PFSK-1 (cell line): ENCODE measurements around the gene FARSB.

Experiments
- FOXP2 ChIP-seq: optimal IDR thresholded peaks from 2 replicates; pipeline ENCODE3; 2011; ENCODE audit warnings: borderline replicate concordance, control low read depth, inconsistent platforms; ENCODE audit not compliant: insufficient read depth; ENCODE audit errors: extremely low read length, extremely low read depth
- POLR2AphosphoS5 ChIP-seq: IDR thresholded peaks from 2 replicates; pipeline ENCODE4 v1.6.1; 2012; ENCODE audit warnings: low read depth, mild to moderate bottlenecking, control low read depth, low read length, moderate library complexity
- REST ChIP-seq, 2 experiments: IDR thresholded peaks; 2 replicates each; pipeline versions ENCODE4 v1.6.1 to v1.8.0; 2011 to 2012; ENCODE audit warnings: low read depth in 2 of 2, low read length in 2 of 2, control low read depth in 1 of 2, inconsistent platforms in 1 of 2, mild to moderate bottlenecking in 1 of 2, moderate library complexity in 1 of 2; ENCODE audit not compliant: insufficient read depth in 1 of 2
- SIN3A ChIP-seq: IDR thresholded peaks from 2 replicates; pipeline ENCODE4 v1.6.1; 2012; ENCODE audit warnings: mild to moderate bottlenecking, low read length, moderate library complexity, borderline replicate concordance; ENCODE audit not compliant: insufficient read depth
- TAF1 ChIP-seq: IDR thresholded peaks from 2 replicates; pipeline ENCODE4 v1.6.1; 2012; ENCODE audit warnings: low read length, control low read depth, borderline replicate concordance; ENCODE audit not compliant: insufficient read depth

The FARSB gene

GRCh38 chr2:222604749-222605515 lies 51.0 kb downstream of the FARSB start:
- TF ChIP-seq REST (IDR thresholded peaks at IDR 0.05; ENCODE audit: insufficient read depth in 1 of 2, low read depth in 2 of 2, low read length in 2 of 2) (no peak), TAF1 (no peak), POLR2AphosphoS5 (no peak), FOXP2 (no peak), SIN3A (no peak)

GRCh38 chr2:222603501-222603900 lies 52.4 kb downstream of the FARSB start:
- TF ChIP-seq SIN3A = no peak

GRCh38 chr2:222598611-222599010 lies 57.3 kb downstream of the FARSB start:
- no peak for TF ChIP-seq SIN3A
- no peak for TF ChIP-seq TAF1
- no peak for TF ChIP-seq REST (IDR thresholded peaks at IDR 0.05; ENCODE audit: insufficient read depth in 1 of 2, low read depth in 2 of 2, low read length in 2 of 2)
- no peak for TF ChIP-seq FOXP2
- TF ChIP-seq POLR2AphosphoS5 = no peak

GRCh38 chr2:222595581-222595980 lies 60.3 kb downstream of the FARSB start:
- TF ChIP-seq FOXP2 (no peak), SIN3A (no peak), POLR2AphosphoS5 (no peak), TAF1 (no peak), REST (IDR thresholded peaks at IDR 0.05; ENCODE audit: insufficient read depth in 1 of 2, low read depth in 2 of 2, low read length in 2 of 2) (no peak)

GRCh38 chr2:222594679-222595078 lies 61.2 kb downstream of the FARSB start:
- TF ChIP-seq FOXP2 (no peak), SIN3A (no peak)

- no peak for TF ChIP-seq POLR2AphosphoS5
- TF ChIP-seq FOXP2 = no peak
- TF ChIP-seq REST (IDR thresholded peaks at IDR 0.05; ENCODE audit: insufficient read depth in 1 of 2, low read depth in 2 of 2, low read length in 2 of 2) = no peak
- TF ChIP-seq SIN3A = no peak
- no peak for TF ChIP-seq TAF1
Observed at GRCh38 chr2:222592176-222592575, 63.7 kb downstream of the FARSB start.
